GM06990 (cell line): ENCODE data around the gene PALD1.

ENCODE experiments used
- DNase-seq: peaks from one replicate; pipeline ENCODE4 v3.0.0-alpha.2; 2011; ENCODE audit not compliant: insufficient read length; ENCODE audit errors: extremely low read depth
- H3K27me3 ChIP-seq: replicated peaks from 2 replicates; pipeline ENCODE4 v1.6.0; 2011; ENCODE audit warnings: low read length; ENCODE audit not compliant: control insufficient read depth, insufficient read depth
- H3K36me3 ChIP-seq: 2 replicates; pipeline ENCODE4 v1.5.1; 2011; ENCODE audit warnings: low read length; ENCODE audit not compliant: control insufficient read depth, insufficient read depth
- H3K4me3 ChIP-seq: replicated peaks from 2 replicates; pipeline ENCODE4 v1.5.1; 2011; ENCODE audit warnings: low read depth, mild to moderate bottlenecking, control low read depth, low read length
- CTCF ChIP-seq: IDR thresholded peaks from 2 replicates; pipeline ENCODE4 v1.5.1; 2011; ENCODE audit warnings: low read length, control low read depth, mild to moderate bottlenecking, inconsistent platforms; ENCODE audit not compliant: insufficient read depth, poor library complexity, severe bottlenecking

PALD1 gene

GRCh38 chr10:70563230-70563629 lies 84.7 kb downstream of the PALD1 start:
- no peak for DNase-seq
- Histone ChIP-seq H3K36me3 (no peaks in the 10 kb centered on the region; the same call in 1 of the 2 replicates), H3K4me3 (no peak overlapping the region), H3K27me3 (no peaks in the 10 kb centered on the region)
- TF ChIP-seq CTCF: no peak

- H3K4me3 ChIP-seq: no peak overlapping the region
- DNase-seq: no peak
- no peak for TF ChIP-seq CTCF
- H3K27me3 ChIP-seq: no peaks in the 10 kb centered on the region
- no peaks in the 10 kb centered on the region; the same call in 1 of the 2 replicates for H3K36me3 ChIP-seq
Observed at GRCh38 chr10:70564113-70564725, 85.7 kb downstream of the PALD1 start.

GRCh38 chr10:70564901-70565351 lies 86.4 kb downstream of the PALD1 start:
- no peak for DNase-seq
- peak; percentile 53 for TF ChIP-seq CTCF
- Histone ChIP-seq H3K27me3 (no peaks in the 10 kb centered on the region), H3K4me3 (no peak overlapping the region), H3K36me3 (no peaks in the 10 kb centered on the region; the same call in 1 of the 2 replicates)

GRCh38 chr10:70565556-70566514 lies 87.3 kb downstream of the PALD1 start:
- TF ChIP-seq CTCF: no peak
- no peak for DNase-seq
- H3K4me3 ChIP-seq: no peak overlapping the region
- no peaks in the 10 kb centered on the region for H3K27me3 ChIP-seq
- H3K36me3 ChIP-seq: no peaks in the 10 kb centered on the region; the same call in 1 of the 2 replicates

GRCh38 chr10:70566515-70567290 lies 88.1 kb downstream of the PALD1 start:
- no peak for TF ChIP-seq CTCF
- no peak overlapping the region for H3K4me3 ChIP-seq
- DNase-seq: no peak
- no peaks in the 10 kb centered on the region for H3K27me3 ChIP-seq
- H3K36me3 ChIP-seq: no peaks in the 10 kb centered on the region; the same call in 1 of the 2 replicates
